Mucosa of descending colon (tissue), 3 donors: ENCODE measurements around the gene CCDC116. TPM values are rescaled to one million over a fixed set of nuclear protein-coding genes. Genes with fewer than 3 reads are reported as not detected.
"Not testable (repeated sequence)": the region's sequence is repeated elsewhere in the genome, so short reads cannot be mapped to it uniquely, and the experiment has no call there.

ENCODE experiments used
- ATAC-seq: fragments of 200-7000 bp; cut with Tn5 transposase; one replicate; pipeline ENCODE4 v1.9.1; 2020; ENCODE audit warnings: mild to moderate bottlenecking, moderate library complexity
- DNase-seq, 3 donors: peaks; one replicate each; pipeline ENCODE4 v3.0.0-alpha.2; 2020
- H3K36me3 ChIP-seq: fragments of 200-600 bp; one replicate; pipeline ENCODE4 v1.8.0; 2021; ENCODE audit warnings: low read depth, mild to moderate bottlenecking
- H3K4me1 ChIP-seq: fragments of 200-600 bp; one replicate; pipeline ENCODE4 v1.8.0; 2021; ENCODE audit warnings: low read depth, mild to moderate bottlenecking
- H3K4me3 ChIP-seq: fragments of 200-600 bp; one replicate; pipeline ENCODE4 v1.8.0; 2021; ENCODE audit warnings: mild to moderate bottlenecking
- H3K9me3 ChIP-seq: fragments of 200-600 bp; one replicate; pipeline ENCODE4 v1.8.0; 2021; ENCODE audit warnings: mild to moderate bottlenecking
- intact Hi-C, 2 donors: fragments of 100-400 bp; cut with DNase I in 1 of 2; cut with micrococcal nuclease in 1 of 2; formaldehyde crosslinking; loops; one replicate each; pipeline versions ENCODE4 v1.11.0 to v1.11.1; 2022; cut with DNase I, micrococcal nuclease
- total RNA-seq, 3 donors: library from RNA; stranded (reverse); fragmentation: NEBNext Ultra II Directional in 2 of 3; extraction: Animal tissue kit (Norgen Biotek cat#: 25700) in 2 of 3; gene quantifications; one replicate each; pipeline versions ENCODE4 v1.2.1 to v1.2.4, GENCODE V29; 2021 to 2023
- TF ChIP-seq, protein P1 (sequence below): fragments of 200-600 bp; IDR thresholded peaks from one replicate; pipeline ENCODE4 v1.8.0; 2022; ENCODE audit warnings: antibody characterized with exemption, mild to moderate bottlenecking
- donor health status: DM: no; HTN: no; CAD: no; lungs with moderate emphysema.
- donor health status: DM: no; HTN: no; CAD: no.
- donor health status: DM: no; HTN: yes; CAD: no.

Gene CCDC116
- total RNA-seq, 3 donors from 2014 or later: 0.22 to 0.89 (median 0.26) TPM

GRCh38 chr22:21677606-21678443, 45.3 kb downstream of the CCDC116 start:
- ATAC-seq: no peak
- no peaks in the 10 kb centered on the region for H3K9me3 ChIP-seq
- TF ChIP-seq, protein P1, sequence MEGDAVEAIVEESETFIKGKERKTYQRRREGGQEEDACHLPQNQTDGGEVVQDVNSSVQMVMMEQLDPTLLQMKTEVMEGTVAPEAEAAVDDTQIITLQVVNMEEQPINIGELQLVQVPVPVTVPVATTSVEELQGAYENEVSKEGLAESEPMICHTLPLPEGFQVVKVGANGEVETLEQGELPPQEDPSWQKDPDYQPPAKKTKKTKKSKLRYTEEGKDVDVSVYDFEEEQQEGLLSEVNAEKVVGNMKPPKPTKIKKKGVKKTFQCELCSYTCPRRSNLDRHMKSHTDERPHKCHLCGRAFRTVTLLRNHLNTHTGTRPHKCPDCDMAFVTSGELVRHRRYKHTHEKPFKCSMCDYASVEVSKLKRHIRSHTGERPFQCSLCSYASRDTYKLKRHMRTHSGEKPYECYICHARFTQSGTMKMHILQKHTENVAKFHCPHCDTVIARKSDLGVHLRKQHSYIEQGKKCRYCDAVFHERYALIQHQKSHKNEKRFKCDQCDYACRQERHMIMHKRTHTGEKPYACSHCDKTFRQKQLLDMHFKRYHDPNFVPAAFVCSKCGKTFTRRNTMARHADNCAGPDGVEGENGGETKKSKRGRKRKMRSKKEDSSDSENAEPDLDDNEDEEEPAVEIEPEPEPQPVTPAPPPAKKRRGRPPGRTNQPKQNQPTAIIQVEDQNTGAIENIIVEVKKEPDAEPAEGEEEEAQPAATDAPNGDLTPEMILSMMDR: no peak
- DNase-seq: peak in 1 of 3 donors; percentile 39
- H3K36me3 ChIP-seq: no peaks in the 10 kb centered on the region
- intact Hi-C loops: no loop called here
- no peak overlapping the region for H3K4me3 ChIP-seq
- no peaks in the 10 kb centered on the region for H3K4me1 ChIP-seq

GRCh38 chr22:21678842-21679241, 46.3 kb downstream of the CCDC116 start:
- H3K4me3 ChIP-seq, H3K36me3 ChIP-seq, H3K9me3 ChIP-seq, H3K4me1 ChIP-seq, ATAC-seq, intact Hi-C loops: not testable (repeated sequence)
- peak in 1 of 3 donors; percentile 3 for DNase-seq

- intact Hi-C loops: no loop called here
- TF ChIP-seq, protein P1: no peak
- ATAC-seq (no peak), DNase-seq (peak in 1 of 3 donors; percentile 0)
- no peaks in the 10 kb centered on the region for H3K4me1 ChIP-seq
- H3K9me3 ChIP-seq: no peaks in the 10 kb centered on the region
- H3K36me3 ChIP-seq: no peaks in the 10 kb centered on the region
- H3K4me3 ChIP-seq: no peak overlapping the region
These were observed 46.8 kb downstream of the CCDC116 start for GRCh38 chr22:21679383-21679782.

- H3K36me3 ChIP-seq: no peaks in the 10 kb centered on the region
- TF ChIP-seq, protein P1: no peak
- DNase-seq (peak in 1 of 3 donors; percentile 17), ATAC-seq (no peak)
- intact Hi-C loops: no loop called here
- H3K4me3 ChIP-seq: no peak overlapping the region
- no peaks in the 10 kb centered on the region for H3K4me1 ChIP-seq
- H3K9me3 ChIP-seq: no peaks in the 10 kb centered on the region
These were observed 48.4 kb downstream of the CCDC116 start for GRCh38 chr22:21680830-21681565.

- H3K9me3 ChIP-seq: no peaks in the 10 kb centered on the region
These were observed 49.2 kb downstream of the CCDC116 start for GRCh38 chr22:21681566-21682370.

More at GRCh38 chr22:21681566-21682370, 49.2 kb downstream of the CCDC116 start:
- Histone ChIP-seq H3K4me1 (no peaks in the 10 kb centered on the region), H3K36me3 (no peaks in the 10 kb centered on the region), H3K4me3 (no peak overlapping the region)
- TF ChIP-seq, protein P1: no peak
- intact Hi-C loops: no loop called here
- no peak for ATAC-seq
- DNase-seq: peak in 1 of 3 donors; percentile 46
